Inflammatory macrophage (primary cell): ENCODE results near the gene SDHAF1.
"Not testable (repeated sequence)": the region's sequence is repeated elsewhere in the genome, so short reads cannot be mapped to it uniquely, and the experiment has no call there.

Experiments
- DNase-seq, 2 donors: peaks; one replicate each; pipeline ENCODE4 v3.0.0-alpha.2; 2020 to 2022
- total RNA-seq, 18 experiments: gene quantifications; one replicate each; lab custom pipeline; 2026; ENCODE audit warnings: mixed read lengths in 6 of 18, inconsistent platforms in 2 of 18; lab: John Stamatoyannopoulos, UW

Gene SDHAF1
- 1.0 to 12.4 (median 6.4) reads per million in 18 experiments for total RNA-seq

- DNase-seq = peak; percentile 98 to 99
These were observed at the start of gene SDHAF1 for GRCh38 chr19:35995048-35995993. Gene SDHAF1 (plus strand): TSS chr19:35995188. CDS start chr19:35995275, 87 bp downstream.

- DNase-seq = no peak
These were observed 48.8 kb upstream of the SDHAF1 start for GRCh38 chr19:35946203-35946602.

GRCh38 chr19:35949131-35949530 lies 45.9 kb upstream of the SDHAF1 start:
- no peak for DNase-seq

GRCh38 chr19:35955881-35956634 lies 38.9 kb upstream of the SDHAF1 start:
- peak; percentile 23 to 43 for DNase-seq

- not testable (repeated sequence) for DNase-seq
These were observed 37.6 kb upstream of the SDHAF1 start for GRCh38 chr19:35957411-35957810.

DNA sequence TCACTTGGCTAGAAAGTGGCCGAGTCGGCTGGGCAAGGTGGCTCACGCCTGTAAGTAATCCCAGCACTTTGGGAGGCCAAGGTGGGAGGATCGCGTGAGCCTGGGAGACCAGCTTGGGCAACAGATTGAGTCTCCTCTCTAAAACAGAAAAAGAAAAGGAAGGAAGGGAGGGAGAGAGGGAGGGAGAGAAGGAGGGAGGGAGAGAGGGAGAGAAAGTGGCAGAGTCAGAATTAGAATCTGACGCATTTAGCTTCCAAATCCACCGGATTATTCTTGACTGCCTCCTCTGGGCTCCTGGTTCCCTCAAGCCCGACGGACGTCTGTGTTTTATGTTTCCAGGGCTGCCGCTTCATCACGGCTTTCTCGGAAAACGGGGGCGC lies 36.3 kb upstream of the SDHAF1 start:
- DNase-seq = no peak

DNA sequence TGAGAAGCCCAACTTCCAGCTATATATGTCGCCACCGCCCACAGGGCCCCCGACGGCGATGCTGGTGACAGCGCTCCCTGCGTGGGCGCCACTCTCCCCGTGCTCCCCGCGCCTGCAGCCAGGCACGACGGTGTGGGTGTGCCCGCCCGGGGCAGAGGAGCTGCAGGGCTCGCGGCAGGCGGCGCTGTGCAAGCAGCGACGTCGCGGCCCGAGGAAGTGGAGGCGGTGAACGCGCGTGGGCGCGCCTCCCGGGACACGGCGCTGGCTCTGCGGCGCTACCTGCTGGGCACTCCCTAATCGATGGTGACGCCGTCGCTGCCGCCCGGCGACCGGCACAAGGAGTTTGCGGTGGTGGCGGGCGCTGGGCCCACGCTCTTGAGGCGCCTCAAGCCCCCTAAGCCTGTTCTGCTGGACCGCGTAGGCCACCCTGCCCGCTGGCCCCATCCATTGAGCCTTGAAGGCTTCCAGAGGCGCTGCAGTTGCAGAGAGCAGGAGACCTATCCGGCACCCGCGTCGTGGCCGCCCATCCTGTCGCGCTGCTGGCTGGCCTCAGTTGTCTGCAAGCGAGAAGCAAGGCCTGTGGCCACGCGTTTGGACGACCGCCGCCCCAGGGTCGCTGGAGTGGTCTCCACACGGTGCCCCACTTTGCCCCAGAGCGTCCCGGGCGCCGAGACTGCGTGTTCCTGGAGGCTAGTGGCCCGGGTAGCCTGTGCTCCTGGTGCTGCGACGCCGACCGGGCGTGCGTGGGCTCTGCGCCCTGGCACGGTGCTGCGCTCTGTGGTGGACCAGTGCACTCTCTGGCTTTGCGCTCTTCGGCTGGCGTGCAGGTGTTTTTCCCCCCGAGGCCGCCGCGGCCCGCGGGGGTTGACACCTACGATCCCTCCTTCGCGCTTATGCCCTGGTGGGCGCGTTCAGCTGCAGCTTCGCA lies 35.7 kb upstream of the SDHAF1 start:
- peak; percentile 88 to 96 for DNase-seq

DNA sequence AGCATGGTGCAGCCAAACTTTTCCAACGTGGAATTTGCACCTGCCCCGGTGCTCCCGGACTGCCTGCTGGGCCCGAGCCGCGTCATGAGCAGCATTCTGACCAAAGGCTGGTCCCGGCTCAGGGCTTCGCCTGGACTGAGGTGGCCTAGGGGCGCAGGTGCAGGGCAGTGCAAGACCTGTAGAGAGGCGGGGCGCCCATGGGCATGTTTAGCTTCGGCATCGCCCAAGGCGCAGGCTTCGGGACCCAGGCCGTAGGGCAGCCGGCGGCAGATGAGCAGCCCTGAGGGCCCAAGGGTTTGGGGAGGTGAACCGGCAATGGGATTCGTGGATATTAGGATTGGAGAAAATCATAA lies 35.0 kb upstream of the SDHAF1 start:
- no peak for DNase-seq

DNA sequence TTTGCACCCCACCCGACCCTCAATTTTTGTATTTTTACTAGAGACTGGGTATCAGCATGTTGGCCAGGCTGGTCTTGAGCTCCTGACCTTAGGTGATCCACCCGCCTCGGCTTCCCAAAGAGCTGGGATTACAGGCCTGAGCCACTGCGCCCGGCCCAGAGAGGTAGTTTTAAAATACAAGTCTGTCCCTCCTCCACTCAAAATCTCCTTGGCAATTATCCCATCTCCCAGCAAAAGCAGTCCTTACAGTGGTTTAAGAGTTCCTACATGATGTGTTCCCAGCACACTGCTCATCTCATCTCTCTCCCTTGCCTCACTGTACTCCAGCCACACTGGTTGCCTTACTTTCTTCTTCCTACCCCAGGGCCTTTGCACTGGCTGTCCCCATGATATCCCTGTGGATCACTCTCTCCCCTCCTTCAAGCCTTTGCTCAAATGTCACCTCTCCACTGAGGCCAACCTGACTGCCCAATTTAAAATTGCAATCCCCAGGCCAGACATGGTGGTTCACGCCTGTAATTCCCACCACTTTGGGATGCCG lies 34.5 kb upstream of the SDHAF1 start:
- DNase-seq = no peak

DNA sequence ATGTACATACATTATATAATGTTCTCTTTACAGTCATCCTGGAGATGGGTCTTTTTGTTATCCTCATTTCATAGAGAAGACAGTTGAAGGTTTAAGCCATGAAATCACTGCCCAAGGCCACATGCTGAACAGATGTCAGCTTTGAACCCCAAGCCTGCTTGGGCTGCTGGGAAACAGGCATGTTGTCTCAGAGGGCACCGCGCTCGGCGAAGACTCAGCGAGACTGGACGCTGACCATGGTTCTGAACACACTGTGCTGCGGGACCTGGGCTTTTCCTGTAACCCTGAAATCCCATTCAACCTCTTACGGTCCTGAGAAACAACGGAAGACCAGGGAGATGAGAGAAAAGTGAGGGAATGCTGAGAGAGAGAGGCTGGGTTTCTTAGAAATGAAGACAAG lies 31.5 kb upstream of the SDHAF1 start:
- DNase-seq = peak; percentile 38 to 66

- no peak for DNase-seq
These were observed 28.2 kb upstream of the SDHAF1 start for GRCh38 chr19:35966771-35967170.

- peak; percentile 57 to 76 for DNase-seq
These were observed 21.5 kb upstream of the SDHAF1 start for GRCh38 chr19:35973487-35973886.

GRCh38 chr19:35975608-35976214 lies 19.3 kb upstream of the SDHAF1 start:
- no peak for DNase-seq

DNA sequence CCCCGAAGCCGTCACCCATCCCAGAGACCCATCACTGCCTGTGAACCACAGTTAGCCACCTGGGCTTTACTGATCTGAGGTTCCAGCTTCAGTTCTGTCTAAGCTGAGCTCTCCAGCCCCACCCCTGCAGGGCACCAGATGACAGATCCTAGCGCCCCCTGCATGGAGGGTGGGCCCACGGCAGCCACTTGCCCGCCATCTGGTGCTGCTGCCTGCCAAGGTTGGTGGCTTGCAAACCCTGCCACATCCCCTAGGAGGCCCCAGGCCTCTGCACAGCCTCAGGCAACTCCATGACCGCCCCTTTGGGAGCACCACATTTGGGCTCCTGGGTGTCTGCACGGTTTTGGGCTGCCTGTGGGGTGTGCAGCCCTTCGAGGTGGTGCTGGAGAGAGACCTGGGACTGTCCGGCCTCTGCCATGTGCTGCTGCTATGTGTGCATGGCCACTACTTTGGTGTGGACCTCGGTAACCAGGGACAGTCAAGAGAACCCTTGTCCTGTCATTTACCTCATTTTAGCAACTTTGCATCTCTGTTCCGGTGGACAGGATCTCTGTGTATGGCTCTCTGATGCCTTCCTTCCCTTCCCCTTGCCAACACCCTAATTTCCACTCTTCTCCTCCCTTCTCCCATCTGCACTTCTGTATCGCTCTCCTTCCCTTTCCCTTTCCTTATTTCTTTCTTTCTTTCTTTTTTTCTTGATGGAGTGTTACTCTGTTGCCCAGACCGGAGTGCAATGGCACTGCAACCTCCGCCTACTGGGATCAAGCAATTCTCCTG lies 17.4 kb upstream of the SDHAF1 start:
- peak; percentile 6 to 32 for DNase-seq

- DNase-seq = no peak
These were observed 16.7 kb upstream of the SDHAF1 start for GRCh38 chr19:35978271-35978670.

DNA sequence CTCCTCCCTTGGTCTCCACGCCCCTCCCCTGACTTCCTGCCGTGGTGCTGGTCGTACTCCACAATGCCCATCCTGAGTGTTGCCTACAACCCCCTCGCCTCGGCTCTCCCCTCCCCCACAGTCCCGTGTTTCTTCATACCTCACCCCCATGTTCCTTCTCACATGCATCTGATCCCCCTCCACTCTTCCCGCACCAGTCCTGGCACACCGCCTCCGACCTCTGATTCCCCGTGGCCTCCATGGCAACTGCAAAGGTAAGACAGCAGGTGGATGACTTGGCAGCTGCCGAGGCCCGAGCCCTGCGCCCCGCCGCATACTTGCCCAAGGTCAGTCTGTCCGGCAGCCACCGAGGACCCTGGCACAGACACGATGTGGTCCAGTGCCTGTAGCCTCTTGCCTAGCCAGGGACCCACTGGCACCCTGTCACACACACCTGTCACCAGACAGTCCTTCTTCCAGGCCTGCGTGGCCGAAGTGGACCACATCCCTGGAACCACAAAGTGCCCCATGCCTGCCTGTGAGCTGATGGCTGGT lies 16.1 kb upstream of the SDHAF1 start:
- DNase-seq = no peak

- DNase-seq = not testable (repeated sequence)
These were observed 14.0 kb upstream of the SDHAF1 start for GRCh38 chr19:35980997-35981396.

- no peak for DNase-seq
These were observed 11.8 kb upstream of the SDHAF1 start for GRCh38 chr19:35983177-35983576.

GRCh38 chr19:35986111-35986510 lies 8.9 kb upstream of the SDHAF1 start:
- no peak for DNase-seq
